CD4-positive, alpha-beta memory T cell (primary cell): ENCODE results near the gene TTC1. TPM values are rescaled to one million over a fixed set of nuclear protein-coding genes. Genes with fewer than 3 reads are reported as not detected.
"Not testable (repeated sequence)": the region's sequence is repeated elsewhere in the genome, so short reads cannot be mapped to it uniquely, and the experiment has no call there.

Experiments used
- CTCF ChIA-PET: fragments of 350-600 bp; sonication (Branson Sonifier 250); formaldehyde crosslinking; loops from one replicate; lab custom pipeline; 2021; ENCODE audit warnings: inconsistent platforms; ENCODE audit not compliant: partially characterized antibody; lab: Charles Lee
- POLR2A ChIA-PET: fragments of 350-600 bp; sonication (Branson Sonifier 250); formaldehyde crosslinking; loops from one replicate; lab custom pipeline; 2021; ENCODE audit not compliant: partially characterized antibody; lab: Charles Lee
- DNase-seq, 5 donors: peaks; one replicate each; pipeline versions ENCODE4 v3.0.0 to v3.0.0-alpha.2; 2020 to 2022; ENCODE audit warnings: mixed read lengths in 1 of 5
- H3K27ac ChIP-seq: one replicate; pipeline ENCODE4 v1.7.0; 2013; ENCODE audit warnings: low read depth, low read length
- H3K27me3 ChIP-seq: 2 replicates; pipeline ENCODE4 v1.7.0; 2013; ENCODE audit warnings: mild to moderate bottlenecking, low read length, moderate library complexity; ENCODE audit not compliant: insufficient read depth
- H3K36me3 ChIP-seq: 2 replicates; pipeline ENCODE4 v1.7.0; 2013; ENCODE audit warnings: mild to moderate bottlenecking, low read length, moderate library complexity; ENCODE audit not compliant: insufficient read depth
- H3K4me1 ChIP-seq: 2 replicates; pipeline ENCODE4 v1.7.0; 2013; ENCODE audit warnings: mild to moderate bottlenecking, low read length, moderate library complexity; ENCODE audit not compliant: insufficient read depth
- H3K4me3 ChIP-seq, 2 donors: one replicate each; pipeline ENCODE4 v1.7.0; 2013; ENCODE audit warnings: low read length in 2 of 2, mild to moderate bottlenecking in 1 of 2
- H3K9me3 ChIP-seq, 2 donors: one replicate each; pipeline ENCODE4 v1.7.0; 2013; ENCODE audit warnings: low read length in 2 of 2, control low read depth in 1 of 2; ENCODE audit not compliant: control insufficient read depth in 1 of 2
- H3K27ac Mint-ChIP-seq, 7 donors: one replicate each; pipeline ENCODE4 v1.8.0; 2020 to 2021; ENCODE audit warnings: mixed read lengths in 7 of 7, mild to moderate bottlenecking in 6 of 7, inconsistent platforms in 3 of 7, moderate library complexity in 3 of 7
- H3K27me3 Mint-ChIP-seq, 2 donors: one replicate each; pipeline ENCODE4 v1.8.0; 2020 to 2021; ENCODE audit warnings: mixed read lengths in 2 of 2
- H3K36me3 Mint-ChIP-seq, 2 donors: one replicate each; pipeline ENCODE4 v1.8.0; 2020 to 2021; ENCODE audit warnings: mixed read lengths in 2 of 2, inconsistent platforms in 1 of 2, mild to moderate bottlenecking in 1 of 2
- H3K4me1 Mint-ChIP-seq, 4 donors: one replicate each; pipeline ENCODE4 v1.8.0; 2020 to 2021; ENCODE audit warnings: mixed read lengths in 4 of 4, mild to moderate bottlenecking in 1 of 4
- H3K4me3 Mint-ChIP-seq, 8 donors: one replicate each; pipeline ENCODE4 v1.8.0; 2020 to 2021; ENCODE audit warnings: mixed read lengths in 8 of 8, mild to moderate bottlenecking in 7 of 8, moderate library complexity in 6 of 8, inconsistent platforms in 3 of 8
- H3K9me3 Mint-ChIP-seq, 8 donors: one replicate each; pipeline ENCODE4 v1.8.0; 2020 to 2021; ENCODE audit warnings: mixed read lengths in 8 of 8, mild to moderate bottlenecking in 5 of 8, inconsistent platforms in 3 of 8, moderate library complexity in 1 of 8
- intact Hi-C: fragments of 100-400 bp; cut with micrococcal nuclease; formaldehyde crosslinking; loops from one replicate; pipeline ENCODE4 v1.15.1; 2023
- polyA plus RNA-seq, 2 donors: library from polyadenylated mRNA; unstranded; fragments of 300-500 nt; fragmentation: Illumina TruSeq; gene quantifications; one replicate each; pipeline ENCODE4 v1.2.3, GENCODE V29; 2021
- total RNA-seq, 2 experiments: library from RNA; stranded (reverse); gene quantifications; one replicate each; pipeline ENCODE4 v1.2.3, GENCODE V29; 2021

Gene TTC1
- total and polyA plus RNA-seq, 4 experiments from 2014 or later = 47.5 to 147 (median 71.7) TPM

- H3K9me3 Mint-ChIP-seq = no peaks in the 10 kb centered on the region
- Histone ChIP-seq H3K36me3 (peaks cover 34% of the 10 kb centered on the region), H3K27ac (no peak overlapping the region), H3K4me3 (no peak overlapping the region), H3K4me1 (no peaks in the 10 kb centered on the region), H3K27me3 (no peaks in the 10 kb centered on the region), H3K9me3 (no peaks in the 10 kb centered on the region)
- no peak overlapping the region for H3K27ac Mint-ChIP-seq
- peaks cover 21 to 53% of the 10 kb centered on the region in 2 donors for H3K36me3 Mint-ChIP-seq
- no peak for DNase-seq
- peaks cover 0 to 6% (median 0%) of the 10 kb centered on the region in 4 donors for H3K4me1 Mint-ChIP-seq
- intact Hi-C loops = no loop called here
- POLR2A ChIA-PET = no interaction called here
- CTCF ChIA-PET = interaction anchor here (0.6 kb wide), 1 partner anchor 278 kb away, joined by 4 read pairs; no protein-coding TSS in a partner anchor
- H3K27me3 Mint-ChIP-seq = no peaks in the 10 kb centered on the region
- H3K4me3 Mint-ChIP-seq = no peak overlapping the region
Observed at GRCh38 chr5:160064417-160064810, 55.5 kb downstream of the TTC1 start.

- no peak overlapping the region for H3K27ac ChIP-seq
- no peaks in the 10 kb centered on the region for H3K27me3 ChIP-seq
- CTCF ChIA-PET = no interaction called here
- H3K9me3 ChIP-seq = no peaks in the 10 kb centered on the region
- no peaks in the 10 kb centered on the region for H3K9me3 Mint-ChIP-seq
- H3K4me1 Mint-ChIP-seq = peaks cover 0 to 6% (median 0%) of the 10 kb centered on the region in 4 donors
- no peaks in the 10 kb centered on the region for H3K4me1 ChIP-seq
- H3K36me3 ChIP-seq = peaks cover 29% of the 10 kb centered on the region
- peaks cover 15 to 46% of the 10 kb centered on the region in 2 donors for H3K36me3 Mint-ChIP-seq
- no peaks in the 10 kb centered on the region for H3K27me3 Mint-ChIP-seq
- no peak for DNase-seq
- POLR2A ChIA-PET = interaction anchor here (0.9 kb wide), 1 partner anchor 56 kb away, joined by 4 read pairs; the partner anchor contains the start of gene TTC1
- peak overlapping the region in 1 of 7 donors; percentile 38 for H3K27ac Mint-ChIP-seq
- intact Hi-C loops = no loop called here
- H3K4me3 Mint-ChIP-seq = no peak overlapping the region
- H3K4me3 ChIP-seq = no peak overlapping the region
Observed at GRCh38 chr5:160064995-160065614, 56.2 kb downstream of the TTC1 start.

GRCh38 chr5:160069120-160069519 lies 60.2 kb downstream of the TTC1 start:
- H3K4me3 Mint-ChIP-seq, H3K27me3 Mint-ChIP-seq, H3K9me3 ChIP-seq, H3K9me3 Mint-ChIP-seq, H3K27me3 ChIP-seq, H3K4me1 Mint-ChIP-seq, H3K4me1 ChIP-seq, H3K4me3 ChIP-seq, DNase-seq, intact Hi-C loops, H3K27ac ChIP-seq: not testable (repeated sequence)
- H3K36me3 Mint-ChIP-seq = peaks cover 4 to 26% of the 10 kb centered on the region in 2 donors
- ChIA-PET POLR2A (interaction anchor here (1.1 kb wide), 1 partner anchor 47 kb away, joined by 3 read pairs; no protein-coding TSS in a partner anchor), CTCF (interaction anchor here (1.2 to 1.4 kb wide), 2 partner anchors 13 to 43 kb away, joined by 3 read pairs; no protein-coding TSS in a partner anchor)
- H3K36me3 ChIP-seq = peaks cover 16% of the 10 kb centered on the region
- peak overlapping the region in 1 of 7 donors; percentile 3 for H3K27ac Mint-ChIP-seq

GRCh38 chr5:160071516-160071915 lies 62.6 kb downstream of the TTC1 start:
- POLR2A ChIA-PET = no interaction called here
- H3K27me3 Mint-ChIP-seq = no peaks in the 10 kb centered on the region
- Histone ChIP-seq H3K36me3 (no peaks in the 10 kb centered on the region), H3K27me3 (no peaks in the 10 kb centered on the region), H3K4me3 (no peak overlapping the region), H3K27ac (no peak overlapping the region), H3K9me3 (no peaks in the 10 kb centered on the region), H3K4me1 (no peaks in the 10 kb centered on the region)
- no peaks in the 10 kb centered on the region for H3K9me3 Mint-ChIP-seq
- intact Hi-C loops = no loop called here
- peaks cover 0 to 9% of the 10 kb centered on the region in 2 donors for H3K36me3 Mint-ChIP-seq
- H3K4me3 Mint-ChIP-seq = no peak overlapping the region
- DNase-seq = no peak
- peak overlapping the region in 1 of 7 donors; percentile 44 for H3K27ac Mint-ChIP-seq
- CTCF ChIA-PET = interaction anchor here (1.1 to 3.4 kb wide), 3 partner anchors 9 to 127 kb away, joined by 3 to 11 read pairs (median 5); no protein-coding TSS in a partner anchor
- H3K4me1 Mint-ChIP-seq = peaks cover 0 to 7% (median 0%) of the 10 kb centered on the region in 4 donors

GRCh38 chr5:160071916-160072315 lies 63.0 kb downstream of the TTC1 start:
- Histone ChIP-seq H3K4me1 (no peaks in the 10 kb centered on the region), H3K27me3 (no peaks in the 10 kb centered on the region), H3K9me3 (no peaks in the 10 kb centered on the region), H3K4me3 (no peak overlapping the region), H3K36me3 (no peaks in the 10 kb centered on the region), H3K27ac (no peak overlapping the region)
- Mint-ChIP-seq H3K36me3 (peaks cover 0 to 9% of the 10 kb centered on the region in 2 donors), H3K27me3 (no peaks in the 10 kb centered on the region), H3K27ac (peak overlapping the region in 1 of 7 donors; percentile 44), H3K4me1 (peaks cover 0 to 7% (median 0%) of the 10 kb centered on the region in 4 donors), H3K4me3 (no peak overlapping the region), H3K9me3 (no peaks in the 10 kb centered on the region)
- ChIA-PET CTCF (interaction anchor here (1.4 to 3.4 kb wide), 2 partner anchors 50 to 127 kb away, joined by 3 to 11 read pairs; no protein-coding TSS in a partner anchor), POLR2A (no interaction called here)
- intact Hi-C loops = no loop called here
- DNase-seq = no peak

- peak overlapping the region in 1 of 7 donors; percentile 22 for H3K27ac Mint-ChIP-seq
- H3K36me3 Mint-ChIP-seq = peaks cover 12 to 25% of the 10 kb centered on the region in 2 donors
- Histone ChIP-seq H3K9me3 (no peaks in the 10 kb centered on the region), H3K36me3 (no peaks in the 10 kb centered on the region), H3K27me3 (no peaks in the 10 kb centered on the region), H3K4me3 (no peak overlapping the region), H3K4me1 (no peaks in the 10 kb centered on the region), H3K27ac (no peak overlapping the region)
- no peaks in the 10 kb centered on the region for H3K27me3 Mint-ChIP-seq
- ChIA-PET POLR2A (no interaction called here), CTCF (interaction anchor here (1.0 kb wide), 1 partner anchor 22 kb away, joined by 3 read pairs; no protein-coding TSS in a partner anchor)
- intact Hi-C loops = no loop called here
- no peak overlapping the region for H3K4me3 Mint-ChIP-seq
- H3K9me3 Mint-ChIP-seq = no peaks in the 10 kb centered on the region
- no peak for DNase-seq
- peaks cover 0 to 5% (median under 1%) of the 10 kb centered on the region in 4 donors for H3K4me1 Mint-ChIP-seq
Observed at GRCh38 chr5:160075073-160075472, 66.1 kb downstream of the TTC1 start.

- Histone ChIP-seq H3K27ac (no peak overlapping the region), H3K4me3 (no peak overlapping the region), H3K9me3 (no peaks in the 10 kb centered on the region), H3K27me3 (no peaks in the 10 kb centered on the region), H3K4me1 (no peaks in the 10 kb centered on the region), H3K36me3 (no peaks in the 10 kb centered on the region)
- POLR2A ChIA-PET = no interaction called here
- Mint-ChIP-seq H3K36me3 (peaks cover 12 to 26% of the 10 kb centered on the region in 2 donors), H3K27me3 (no peaks in the 10 kb centered on the region), H3K4me1 (peaks cover 0 to 4% (median under 1%) of the 10 kb centered on the region in 4 donors), H3K27ac (peak overlapping the region in 2 of 7 donors; percentile 53 to 73), H3K4me3 (no peak overlapping the region), H3K9me3 (no peaks in the 10 kb centered on the region)
- no peak for DNase-seq
- intact Hi-C loops = no loop called here
- CTCF ChIA-PET = no interaction called here
Observed at GRCh38 chr5:160076997-160077396, 68.1 kb downstream of the TTC1 start.
